ENCODE data around the gene TEP1.
A peak's percentile ranks its signal among the peaks of the same experiment; 100 is the strongest.

DNA sequence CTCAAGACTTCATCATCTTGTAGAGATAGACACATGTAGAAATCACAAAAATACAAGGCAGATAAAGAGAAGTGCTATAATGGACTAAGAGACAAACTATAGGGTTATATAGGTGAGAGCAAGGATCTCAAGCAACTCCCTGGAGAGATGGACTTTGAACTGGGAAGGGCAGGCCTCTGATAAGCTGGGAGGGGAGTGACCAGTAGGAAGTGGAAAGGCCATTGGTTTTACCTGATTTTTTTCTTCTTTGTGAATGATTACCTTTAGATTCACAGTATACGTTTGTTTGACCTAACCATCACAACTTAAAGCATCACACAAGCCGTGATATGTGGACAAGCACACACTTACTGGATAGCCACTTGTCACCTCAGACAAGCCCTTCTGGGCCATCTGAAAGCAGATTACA is 5.2 kb upstream of the TEP1 start:
- TF ChIP-seq CTCF (IDR thresholded peaks at IDR 0.05) (no peak), POLR2A (IDR thresholded peaks at IDR 0.05) (peak; percentile 35 to 77)

Data from Peyer's patch (tissue), 4 donors.